GM19239 (cell line): ENCODE results near the gene SUPT5H.

ENCODE experiments used
- DNase-seq: peaks from one replicate; pipeline ENCODE4 v3.0.0; 2011; ENCODE audit warnings: low spot score; ENCODE audit not compliant: insufficient read length
- FAIRE-seq: peaks from 2 replicates; lab custom pipeline; 2011; peaks lifted over from hg19 to GRCh38; lab: Jason Lieb, UNC

The SUPT5H gene

DNA sequence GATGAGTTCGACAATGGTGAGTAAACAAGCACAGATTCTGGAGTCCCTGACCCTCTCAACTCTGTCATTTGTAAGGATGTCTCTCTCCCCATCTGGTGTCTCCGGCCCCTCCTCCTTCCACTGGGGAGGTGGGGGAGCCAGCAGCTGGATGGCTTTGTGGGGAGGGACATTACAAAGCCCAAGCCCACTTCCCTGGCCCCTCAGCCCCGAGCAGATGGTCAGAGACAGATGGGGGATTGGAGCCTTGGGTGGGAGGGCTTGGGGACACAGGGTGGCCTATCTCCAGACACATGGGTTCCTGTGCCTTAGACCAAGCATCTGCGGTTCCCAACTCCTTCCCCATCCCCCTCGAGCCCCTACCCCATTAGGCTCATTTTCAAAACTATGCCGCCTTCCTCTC is 37.8 kb downstream of the SUPT5H start:
- FAIRE-seq (no peak), DNase-seq (no peak)

DNA sequence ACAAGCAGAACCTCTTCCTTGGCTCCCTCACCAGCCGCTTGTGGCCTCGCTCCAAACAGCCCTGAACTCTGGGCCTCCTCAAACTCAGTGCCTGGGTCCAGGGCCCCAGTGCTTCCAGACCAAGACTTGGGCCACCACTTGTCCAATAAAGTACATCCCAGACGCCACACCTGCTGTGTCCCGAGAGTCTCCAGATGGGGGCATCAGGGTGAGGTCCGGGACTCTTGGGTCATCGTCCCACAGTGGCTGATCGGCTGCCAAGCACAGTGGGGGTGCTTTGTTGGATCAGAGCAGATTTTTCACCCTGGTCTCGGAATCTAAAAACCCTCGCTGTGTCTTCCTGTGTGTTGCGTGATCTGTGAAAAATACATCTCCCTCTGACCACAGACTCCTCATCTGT is 44.4 kb downstream of the SUPT5H start:
- DNase-seq, result no peak
- FAIRE-seq, result no peak

DNA sequence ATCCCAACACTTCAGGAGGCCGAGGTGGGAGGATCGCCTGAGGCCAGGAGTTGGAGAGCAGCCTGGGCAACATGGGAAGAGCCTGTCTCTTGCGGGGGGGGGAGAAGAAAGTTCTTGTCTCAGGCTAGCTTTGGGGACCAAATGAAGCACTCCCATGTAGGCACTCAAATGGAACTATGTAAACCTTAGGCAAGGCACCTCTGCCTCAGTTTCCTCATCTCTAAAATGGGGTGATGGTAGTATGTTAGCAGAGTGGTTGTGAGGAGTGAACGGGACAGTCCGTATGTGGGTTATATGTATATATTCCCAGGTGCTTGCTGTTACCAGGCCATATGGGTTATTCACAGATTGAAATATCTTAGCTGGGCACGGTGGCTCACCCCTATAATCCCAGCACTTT is 46.8 kb downstream of the SUPT5H start:
- DNase-seq (no peak), FAIRE-seq (no peak)

DNA sequence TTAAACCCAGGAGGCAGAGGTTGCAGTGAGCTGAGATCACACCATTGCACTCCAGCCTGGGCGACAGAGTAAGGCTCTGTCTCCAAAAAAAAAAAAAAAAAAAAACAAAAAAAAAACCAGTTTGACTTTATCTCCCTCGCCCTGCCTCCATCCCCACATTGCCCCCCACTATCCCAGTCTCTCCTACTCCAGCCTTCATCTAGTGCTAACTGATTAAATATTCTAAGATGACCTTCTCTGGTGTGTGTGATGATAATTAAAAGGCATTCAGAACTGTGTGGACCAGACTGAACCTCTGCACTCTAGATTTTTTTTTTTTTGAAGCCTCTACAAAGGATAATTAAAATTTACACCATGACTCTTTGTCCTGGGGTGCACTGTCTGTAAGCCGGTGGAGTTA is 47.4 kb downstream of the SUPT5H start:
- DNase-seq (no peak), FAIRE-seq (no peak)

DNA sequence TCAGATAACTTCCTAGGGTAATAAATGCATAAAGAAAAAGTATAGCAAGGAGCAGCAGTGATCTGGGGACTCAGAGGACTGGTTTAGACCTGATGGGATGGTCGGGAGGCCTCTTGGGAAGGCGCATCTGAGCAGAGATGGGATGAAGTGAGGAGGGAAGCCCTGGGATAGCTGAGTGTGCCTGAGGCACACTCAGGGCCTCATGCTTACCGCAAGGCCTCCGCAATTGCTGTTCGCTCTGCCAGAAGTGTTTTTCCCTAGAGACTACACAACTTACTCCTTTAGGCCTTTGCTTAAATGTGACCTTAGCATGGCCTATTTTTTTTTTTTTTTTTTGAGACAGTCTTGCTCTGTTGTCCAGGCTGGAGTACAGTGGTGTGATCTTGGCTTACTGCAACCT is 49.3 kb downstream of the SUPT5H start:
- no peak for FAIRE-seq
- DNase-seq, result no peak

DNA sequence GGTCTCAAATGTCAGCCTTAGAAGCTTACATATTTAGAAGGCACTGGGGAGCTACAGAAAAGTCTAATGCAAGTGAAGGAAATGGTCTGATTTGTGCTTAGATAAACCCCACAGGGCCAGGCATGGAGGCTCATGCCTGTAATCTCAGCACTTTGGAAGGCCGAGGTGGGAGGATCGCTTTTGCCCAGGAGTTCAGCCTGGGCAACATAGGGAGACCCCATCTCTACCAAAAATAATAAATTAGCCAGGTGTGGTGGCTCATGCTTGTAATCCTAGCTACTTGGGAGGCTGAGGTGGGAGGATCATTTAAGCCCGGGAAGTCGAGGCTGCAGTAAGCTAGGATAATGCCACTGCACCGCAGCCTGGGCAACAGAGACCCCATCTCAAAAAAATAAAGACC is 50.7 kb downstream of the SUPT5H start:
- no peak for FAIRE-seq
- DNase-seq, result no peak

DNA sequence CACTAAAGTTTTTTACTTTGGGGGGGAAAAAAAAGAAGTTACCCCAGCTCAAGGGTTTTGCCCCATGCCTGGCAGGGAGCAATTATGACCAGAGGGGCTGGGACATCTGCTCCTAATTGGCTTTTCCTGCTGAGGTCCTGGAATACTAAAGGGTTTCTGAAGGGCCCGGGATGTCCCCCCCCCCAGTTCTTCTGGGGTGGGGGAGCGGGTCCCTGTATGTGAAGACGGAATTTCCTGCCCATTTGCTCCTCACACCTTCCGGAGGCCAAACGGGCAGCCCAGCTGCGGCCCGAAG is 52.3 kb downstream of the SUPT5H start:
- FAIRE-seq (peak; percentile 75), DNase-seq (no peak)

DNA sequence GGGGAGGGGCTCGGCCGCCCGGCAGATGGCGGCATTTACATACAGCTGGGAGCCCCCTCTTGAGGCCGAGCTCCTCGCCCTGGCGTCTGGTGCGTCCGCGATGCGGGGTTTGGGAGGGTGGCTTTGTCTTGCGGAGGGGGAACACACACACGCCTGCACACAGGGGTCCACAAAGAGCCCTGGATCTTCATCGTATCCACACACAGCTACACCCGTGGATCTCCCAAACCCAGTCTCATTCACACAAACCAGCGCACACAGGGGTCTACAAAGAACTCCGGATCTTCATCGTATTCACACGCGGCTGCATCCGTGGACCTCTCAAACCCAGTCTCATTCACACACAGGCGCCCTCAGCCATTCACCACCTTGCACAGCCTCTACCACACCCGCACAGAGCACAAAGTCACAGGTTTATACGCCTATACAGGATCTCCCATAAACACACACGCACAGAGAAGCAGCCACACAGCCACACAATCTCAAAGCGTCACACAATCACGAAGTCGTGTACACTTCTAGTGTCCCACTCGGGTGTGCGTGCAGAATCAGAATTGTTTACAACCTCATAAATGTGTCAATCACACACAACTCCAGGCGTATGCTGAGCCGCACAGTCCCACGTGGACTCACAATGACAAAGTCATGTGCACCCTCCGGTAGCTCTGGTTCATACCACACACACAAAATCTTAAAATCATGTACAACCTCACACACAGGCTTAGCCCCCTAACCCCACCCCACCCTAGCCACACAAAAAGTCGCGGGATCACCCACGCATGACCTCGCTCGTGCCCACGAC is 52.8 kb downstream of the SUPT5H start:
- DNase-seq (no peak), FAIRE-seq (peak; percentile 72)

DNA sequence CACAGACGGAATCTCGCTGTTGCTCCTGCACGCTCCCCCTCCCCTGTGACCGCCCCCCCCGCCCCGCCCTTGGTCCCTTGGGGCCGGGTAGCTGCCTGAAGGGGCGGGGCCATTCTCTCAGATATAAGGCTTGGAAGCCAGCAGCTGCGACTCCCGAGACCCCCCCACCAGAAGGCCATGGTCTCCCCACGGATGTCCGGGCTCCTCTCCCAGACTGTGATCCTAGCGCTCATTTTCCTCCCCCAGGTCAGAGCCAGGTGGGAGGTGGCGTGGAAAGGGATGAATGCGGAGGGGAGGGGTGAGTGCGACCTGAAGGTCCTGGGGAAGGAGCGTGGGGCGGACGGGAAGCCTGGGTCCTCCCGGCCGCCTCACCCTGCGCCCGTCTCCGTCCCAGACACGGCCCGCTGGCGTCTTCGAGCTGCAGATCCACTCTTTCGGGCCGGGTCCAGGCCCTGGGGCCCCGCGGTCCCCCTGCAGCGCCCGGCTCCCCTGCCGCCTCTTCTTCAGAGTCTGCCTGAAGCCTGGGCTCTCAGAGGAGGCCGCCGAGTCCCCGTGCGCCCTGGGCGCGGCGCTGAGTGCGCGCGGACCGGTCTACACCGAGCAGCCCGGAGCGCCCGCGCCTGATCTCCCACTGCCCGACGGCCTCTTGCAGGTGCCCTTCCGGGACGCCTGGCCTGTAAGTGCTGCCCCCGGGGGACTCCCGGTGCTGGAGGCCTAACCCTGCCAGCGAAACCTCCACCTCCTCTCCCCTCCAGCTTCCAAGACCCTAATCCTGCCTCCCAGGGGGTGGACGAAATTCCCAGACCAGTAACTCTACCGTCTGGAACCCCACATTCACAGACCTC is 53.6 kb downstream of the SUPT5H start, which contains the start of gene DLL3:
Gene DLL3, plus strand, starts transcription at position 150 of the 845 bp plus-strand sequence. Its CDS starts 28 bp downstream, at position 178.
- DNase-seq, result no peak
- no peak for FAIRE-seq

DNA sequence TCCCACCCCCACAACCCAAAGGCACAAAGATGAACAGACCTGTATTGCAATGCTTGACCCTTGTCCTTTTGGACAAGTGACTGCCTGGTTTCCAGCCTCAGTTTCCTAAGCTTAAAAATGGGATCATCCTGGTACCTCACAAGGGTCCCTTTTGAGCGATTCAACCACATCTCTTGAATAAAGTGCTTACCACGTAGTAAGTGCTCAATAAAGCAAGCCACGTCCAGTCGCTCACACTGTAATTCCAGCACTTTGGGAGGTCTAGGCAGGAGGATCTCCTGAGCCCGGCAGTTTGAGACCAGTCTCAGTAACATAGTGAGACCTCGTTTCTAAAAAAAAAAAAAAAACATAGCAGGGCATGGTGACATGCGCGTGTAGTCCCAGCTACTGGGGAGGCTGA is 54.5 kb downstream of the SUPT5H start:
- no peak for FAIRE-seq
- no peak for DNase-seq

DNA sequence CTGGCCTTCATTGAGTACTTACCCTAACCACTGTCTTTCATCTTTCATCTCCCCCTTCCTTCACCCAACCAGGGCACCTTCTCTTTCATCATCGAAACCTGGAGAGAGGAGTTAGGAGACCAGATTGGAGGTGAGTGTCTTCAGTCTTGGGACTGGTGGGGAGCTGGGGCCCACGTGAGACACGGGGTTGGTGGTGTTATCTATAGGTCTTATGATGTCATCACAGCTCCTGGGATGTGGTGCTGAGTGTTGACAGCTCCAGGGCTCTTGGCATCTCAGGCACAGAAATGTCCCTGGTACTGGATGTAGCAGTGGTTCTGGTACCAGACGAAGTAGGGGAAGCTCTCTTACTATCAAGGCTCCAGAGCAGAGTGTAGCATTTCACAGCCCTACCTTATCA is 55.2 kb downstream of the SUPT5H start:
- DNase-seq (no peak), FAIRE-seq (no peak)

DNA sequence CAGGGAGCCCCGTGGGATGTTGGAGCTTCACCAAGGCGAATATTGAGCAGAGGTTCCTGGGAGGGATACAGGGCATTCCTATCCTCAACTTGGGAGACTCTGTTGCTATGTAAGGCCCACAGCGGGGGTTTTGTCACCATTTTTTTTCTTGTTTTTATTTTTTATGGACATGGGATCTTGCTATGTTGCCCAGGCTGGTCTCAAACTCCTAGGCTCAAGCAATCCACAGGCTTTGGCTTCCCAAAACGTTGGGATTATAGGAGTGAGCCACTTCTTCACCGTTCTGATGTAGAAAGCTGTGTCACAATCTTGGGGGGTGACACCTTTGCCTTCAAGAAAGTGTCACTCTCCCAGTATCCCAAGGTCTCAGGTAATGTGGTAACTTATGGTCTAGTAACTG is 56.0 kb downstream of the SUPT5H start:
- DNase-seq, result no peak
- FAIRE-seq, result no peak

DNA sequence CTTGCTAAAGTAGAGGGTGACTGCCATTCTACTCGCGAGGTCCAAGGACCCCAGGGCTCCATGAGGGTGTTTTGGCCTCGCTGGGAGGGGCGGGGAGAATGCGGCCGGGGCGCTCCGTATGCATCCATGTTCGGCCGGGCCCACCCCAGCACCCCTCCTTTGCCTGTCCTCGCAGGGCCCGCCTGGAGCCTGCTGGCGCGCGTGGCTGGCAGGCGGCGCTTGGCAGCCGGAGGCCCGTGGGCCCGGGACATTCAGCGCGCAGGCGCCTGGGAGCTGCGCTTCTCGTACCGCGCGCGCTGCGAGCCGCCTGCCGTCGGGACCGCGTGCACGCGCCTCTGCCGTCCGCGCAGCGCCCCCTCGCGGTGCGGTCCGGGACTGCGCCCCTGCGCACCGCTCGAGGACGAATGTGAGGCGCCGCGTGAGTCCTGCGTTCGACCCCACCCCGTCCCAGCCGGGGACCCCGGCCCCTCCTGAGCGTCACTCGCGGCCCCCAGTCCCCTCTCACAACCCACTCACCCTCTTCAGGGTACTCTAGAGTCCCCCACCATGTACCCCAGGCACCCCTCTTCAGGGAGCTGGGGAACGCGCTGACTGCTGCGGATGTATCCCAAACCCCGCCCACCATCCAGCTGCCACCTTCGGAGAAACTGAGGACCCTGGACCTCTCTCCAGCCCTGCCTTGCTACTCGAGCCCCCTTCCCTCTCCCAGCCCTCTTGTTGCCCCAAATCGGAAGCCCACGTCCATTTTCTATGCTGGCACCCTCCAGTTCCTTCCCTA is 57.4 kb downstream of the SUPT5H start:
- DNase-seq (peak; percentile 92), FAIRE-seq (peak; percentile 11)

DNA sequence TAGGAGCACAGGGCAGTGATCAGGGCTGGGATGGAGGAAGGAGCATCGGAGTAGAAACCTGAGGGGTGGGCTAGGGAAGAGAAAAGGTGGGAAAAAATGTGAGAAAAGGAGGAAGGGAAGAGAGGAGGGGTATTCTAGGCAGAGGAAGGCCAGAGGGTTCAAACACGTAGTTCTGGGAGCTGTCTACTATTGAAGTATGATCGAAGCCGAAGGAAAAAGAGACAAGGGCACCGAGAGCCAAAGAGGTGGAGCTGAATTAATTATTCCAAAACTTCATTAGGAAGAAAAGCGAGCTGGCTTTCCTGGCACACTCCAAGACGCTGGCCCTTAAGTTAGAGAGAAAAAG is 61.2 kb downstream of the SUPT5H start:
- no peak for DNase-seq
- FAIRE-seq, result no peak

DNA sequence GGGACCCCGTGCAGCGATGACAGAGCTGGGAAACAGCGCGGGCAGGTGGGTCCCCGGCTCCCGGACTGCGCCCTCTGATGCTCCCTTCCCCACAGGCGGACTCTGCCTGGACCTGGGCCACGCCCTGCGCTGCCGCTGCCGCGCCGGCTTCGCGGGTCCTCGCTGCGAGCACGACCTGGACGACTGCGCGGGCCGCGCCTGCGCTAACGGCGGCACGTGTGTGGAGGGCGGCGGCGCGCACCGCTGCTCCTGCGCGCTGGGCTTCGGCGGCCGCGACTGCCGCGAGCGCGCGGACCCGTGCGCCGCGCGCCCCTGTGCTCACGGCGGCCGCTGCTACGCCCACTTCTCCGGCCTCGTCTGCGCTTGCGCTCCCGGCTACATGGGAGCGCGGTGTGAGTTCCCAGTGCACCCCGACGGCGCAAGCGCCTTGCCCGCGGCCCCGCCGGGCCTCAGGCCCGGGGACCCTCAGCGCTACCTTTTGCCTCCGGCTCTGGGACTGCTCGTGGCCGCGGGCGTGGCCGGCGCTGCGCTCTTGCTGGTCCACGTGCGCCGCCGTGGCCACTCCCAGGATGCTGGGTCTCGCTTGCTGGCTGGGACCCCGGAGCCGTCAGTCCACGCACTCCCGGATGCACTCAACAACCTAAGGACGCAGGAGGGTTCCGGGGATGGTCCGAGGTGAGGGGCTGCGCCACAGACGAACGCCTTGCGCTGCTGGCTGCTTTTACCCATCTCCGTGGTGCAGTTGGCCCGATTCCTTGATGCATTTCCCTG is 61.7 kb downstream of the SUPT5H start:
- DNase-seq (peak; percentile 76), FAIRE-seq (no peak)

DNA sequence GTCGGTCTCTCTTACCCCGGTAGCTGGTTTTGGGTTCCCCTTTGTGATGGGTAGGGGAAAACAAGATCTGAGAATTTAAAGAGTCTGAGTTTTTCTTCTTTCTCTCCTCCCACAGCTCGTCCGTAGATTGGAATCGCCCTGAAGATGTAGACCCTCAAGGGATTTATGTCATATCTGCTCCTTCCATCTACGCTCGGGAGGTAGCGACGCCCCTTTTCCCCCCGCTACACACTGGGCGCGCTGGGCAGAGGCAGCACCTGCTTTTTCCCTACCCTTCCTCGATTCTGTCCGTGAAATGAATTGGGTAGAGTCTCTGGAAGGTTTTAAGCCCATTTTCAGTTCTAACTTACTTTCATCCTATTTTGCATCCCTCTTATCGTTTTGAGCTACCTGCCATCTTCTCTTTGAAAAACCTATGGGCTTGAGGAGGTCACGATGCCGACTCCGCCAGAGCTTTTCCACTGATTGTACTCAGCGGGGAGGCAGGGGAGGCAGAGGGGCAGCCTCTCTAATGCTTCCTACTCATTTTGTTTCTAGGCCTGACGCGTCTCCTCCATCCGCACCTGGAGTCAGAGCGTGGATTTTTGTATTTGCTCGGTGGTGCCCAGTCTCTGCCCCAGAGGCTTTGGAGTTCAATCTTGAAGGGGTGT is 62.5 kb downstream of the SUPT5H start:
- no peak for DNase-seq
- no peak for FAIRE-seq

DNA sequence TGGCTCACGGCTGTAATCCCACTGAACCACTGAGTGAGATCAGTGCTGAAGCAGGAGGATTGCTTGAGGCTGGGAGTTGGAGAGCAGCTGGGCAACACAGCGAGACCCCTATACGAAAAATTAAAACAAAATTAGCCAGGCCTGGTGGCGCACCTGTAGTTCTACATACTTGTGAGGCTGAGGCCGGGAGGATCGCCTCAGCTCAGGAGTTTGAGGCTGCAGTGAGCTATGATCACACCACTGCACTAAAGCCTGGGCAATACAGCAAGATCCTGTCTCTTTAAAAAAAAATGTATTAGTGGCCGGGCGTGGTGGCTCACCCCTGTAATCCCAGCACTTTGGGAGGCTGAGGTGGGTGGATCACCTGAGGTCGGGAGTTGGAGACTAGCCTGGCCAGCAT is 63.2 kb downstream of the SUPT5H start:
- no peak for FAIRE-seq
- no peak for DNase-seq

DNA sequence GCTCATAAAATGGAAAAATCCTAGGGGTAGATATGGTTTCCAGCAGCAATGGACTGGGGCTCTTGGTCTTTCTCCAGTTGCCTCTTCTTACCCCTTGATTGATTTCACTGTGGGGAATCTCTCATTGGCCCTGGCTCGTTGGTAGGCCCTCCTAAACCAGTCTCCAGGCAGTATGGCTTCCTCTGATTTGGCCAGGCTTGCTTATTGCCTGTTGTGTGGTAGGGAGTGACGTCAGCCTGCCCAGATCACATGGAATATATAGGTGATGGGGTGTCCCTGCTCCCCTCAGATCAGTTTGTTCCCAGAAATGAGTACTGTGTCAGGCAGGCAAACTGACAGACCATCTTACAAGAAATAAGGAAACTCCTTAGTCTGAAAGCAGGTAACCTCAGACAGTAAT is 63.9 kb downstream of the SUPT5H start:
- DNase-seq (no peak), FAIRE-seq (no peak)

DNA sequence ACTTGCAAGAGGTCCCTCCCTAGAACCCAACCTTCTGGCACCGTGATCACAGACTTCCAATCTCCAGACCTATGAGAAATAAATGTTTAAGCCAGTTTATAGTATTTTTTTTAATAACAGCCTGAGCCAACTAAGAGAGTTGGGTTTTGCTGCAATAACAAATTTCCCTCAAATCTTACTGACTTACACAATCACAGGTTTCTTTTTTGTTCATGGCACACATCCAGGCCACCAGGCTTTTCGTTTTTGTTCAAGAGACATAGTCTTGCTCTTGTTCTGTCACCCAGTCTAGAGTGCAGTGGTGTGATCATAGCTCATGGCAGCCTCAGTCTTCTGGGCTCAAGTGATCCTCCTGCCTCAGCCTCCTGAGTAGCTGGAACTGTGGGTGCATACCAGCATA is 67.6 kb downstream of the SUPT5H start:
- no peak for FAIRE-seq

More for the DNA sequence above, 67.6 kb downstream of the SUPT5H start:
- no peak for DNase-seq
